Gastroesophageal sphincter (tissue), 3 donors: ENCODE results near the gene COL8A1.

Experiments
- EP300 ChIP-seq: sonication (generic); formaldehyde crosslinking; IDR thresholded peaks from one replicate; pipeline ENCODE4 v1.6.1; 2017; ENCODE audit warnings: antibody characterized with exemption, mild to moderate bottlenecking
- POLR2A ChIP-seq, 2 donors: fragments of 450-650 bp; IDR thresholded peaks; one replicate each; pipeline ENCODE4 v1.6.1; 2017; ENCODE audit warnings: antibody characterized with exemption in 2 of 2, mild to moderate bottlenecking in 2 of 2, moderate library complexity in 1 of 2
- POLR2AphosphoS5 ChIP-seq: sonication (generic); formaldehyde crosslinking; IDR thresholded peaks from one replicate; pipeline ENCODE4 v1.6.1; 2017; ENCODE audit warnings: antibody characterized with exemption
- TF ChIP-seq, protein P1 (sequence below), 4 experiments: fragments of 200-600 bp in 2 of 4; fragments of 450-650 bp in 2 of 4; sonication (generic) in 1 of 4; IDR thresholded peaks; one replicate each; pipeline ENCODE4 v1.5.1; 2017 to 2019; ENCODE audit warnings: antibody characterized with exemption in 4 of 4, mild to moderate bottlenecking in 2 of 4, moderate library complexity in 2 of 4

DNA sequence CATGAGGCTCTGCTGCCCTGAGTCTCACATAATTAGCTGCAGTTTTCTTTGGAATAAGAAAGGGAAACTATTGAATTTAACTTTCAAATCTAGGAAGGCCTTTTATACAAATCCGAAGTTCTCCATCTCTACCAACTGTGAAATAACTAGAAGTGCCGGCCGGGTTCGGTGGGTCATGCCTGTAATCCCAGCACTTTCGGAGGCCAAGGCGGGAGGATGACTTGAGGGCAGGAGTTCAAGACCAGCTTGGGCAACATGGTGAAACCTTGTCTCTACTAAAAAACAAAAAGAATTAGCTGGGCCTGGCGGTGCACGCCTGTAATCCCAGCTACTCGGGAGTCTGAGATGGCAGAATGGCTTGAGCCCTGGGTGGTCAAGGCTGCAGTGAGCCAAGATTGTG is 43.6 kb downstream of the COL8A1 start:
- TF ChIP-seq, protein P1, sequence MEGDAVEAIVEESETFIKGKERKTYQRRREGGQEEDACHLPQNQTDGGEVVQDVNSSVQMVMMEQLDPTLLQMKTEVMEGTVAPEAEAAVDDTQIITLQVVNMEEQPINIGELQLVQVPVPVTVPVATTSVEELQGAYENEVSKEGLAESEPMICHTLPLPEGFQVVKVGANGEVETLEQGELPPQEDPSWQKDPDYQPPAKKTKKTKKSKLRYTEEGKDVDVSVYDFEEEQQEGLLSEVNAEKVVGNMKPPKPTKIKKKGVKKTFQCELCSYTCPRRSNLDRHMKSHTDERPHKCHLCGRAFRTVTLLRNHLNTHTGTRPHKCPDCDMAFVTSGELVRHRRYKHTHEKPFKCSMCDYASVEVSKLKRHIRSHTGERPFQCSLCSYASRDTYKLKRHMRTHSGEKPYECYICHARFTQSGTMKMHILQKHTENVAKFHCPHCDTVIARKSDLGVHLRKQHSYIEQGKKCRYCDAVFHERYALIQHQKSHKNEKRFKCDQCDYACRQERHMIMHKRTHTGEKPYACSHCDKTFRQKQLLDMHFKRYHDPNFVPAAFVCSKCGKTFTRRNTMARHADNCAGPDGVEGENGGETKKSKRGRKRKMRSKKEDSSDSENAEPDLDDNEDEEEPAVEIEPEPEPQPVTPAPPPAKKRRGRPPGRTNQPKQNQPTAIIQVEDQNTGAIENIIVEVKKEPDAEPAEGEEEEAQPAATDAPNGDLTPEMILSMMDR (IDR thresholded peaks at IDR 0.05) = no peak
- TF ChIP-seq POLR2A (IDR thresholded peaks at IDR 0.05) (no peak), POLR2AphosphoS5 (no peak), EP300 (no peak)
